ENCODE data around the gene NADK. TPM values are rescaled to one million over a fixed set of nuclear protein-coding genes. Genes with fewer than 3 reads are reported as not detected.
A peak's percentile ranks its signal among the peaks of the same experiment; 100 is the strongest.

Gene NADK
- total and polyA plus RNA-seq, 2 of the 13 experiments (the other 11 are each of a cell fraction or from before 2014, with no cell fraction given): 56.6 to 60.1 TPM

GRCh38 chr1:1778663-1779319 is 521 bp upstream of the NADK start (continued):
- TF ChIP-seq MED13 (CRISPR knock-in tag; IDR thresholded peaks at IDR 0.05) (no peak), NFRKB (IDR thresholded peaks at IDR 0.05) (no peak), ZMAT3 (CRISPR knock-in tag; conservative IDR thresholded peaks at IDR 0.05) (peak; percentile 70), HMG20B (CRISPR knock-in tag; conservative IDR thresholded peaks at IDR 0.05) (no peak), ZNF17 (CRISPR knock-in tag; IDR thresholded peaks at IDR 0.05) (no peak), ZNF598 (CRISPR knock-in tag; IDR thresholded peaks at IDR 0.05; ENCODE audit: borderline replicate concordance) (0 out of 2 replicates have a peak, but pooled peaks have one; percentile 69), ZNF234 (CRISPR knock-in tag; conservative IDR thresholded peaks at IDR 0.05) (no peak), HDAC6 (IDR thresholded peaks at IDR 0.05; ENCODE audit: low read depth, low read length) (no peak), ZNF292 (CRISPR knock-in tag; IDR thresholded peaks at IDR 0.05; ENCODE audit: borderline replicate concordance, low read depth) (no peak), HOXA3 (CRISPR knock-in tag; IDR thresholded peaks at IDR 0.05) (peak; percentile 19; the same call in 1 of the 2 replicates), ZNF468 (CRISPR knock-in tag; IDR thresholded peaks at IDR 0.05) (no peak), ZBTB7B (CRISPR knock-in tag; IDR thresholded peaks at IDR 0.05) (no peak; the same call in 1 of the 2 replicates), THAP11 (CRISPR knock-in tag; IDR thresholded peaks at IDR 0.05) (peak; percentile 51), PRPF4 (IDR thresholded peaks at IDR 0.05; ENCODE audit: low read depth, low read length, poor library complexity, severe bottlenecking) (no peak), GRHL1 (CRISPR knock-in tag; conservative IDR thresholded peaks at IDR 0.05) (no peak), MTF2 (CRISPR knock-in tag; IDR thresholded peaks at IDR 0.05; ENCODE audit: borderline replicate concordance) (0 out of 2 replicates have a peak, but pooled peaks have one; percentile 49), ZNF850 (CRISPR knock-in tag; conservative IDR thresholded peaks at IDR 0.05) (no peak), ZNF839 (CRISPR knock-in tag; IDR thresholded peaks at IDR 0.05; ENCODE audit: borderline replicate concordance) (peak; percentile 71), TEAD2 (CRISPR knock-in tag; IDR thresholded peaks at IDR 0.05) (no peak), NCOA2 (CRISPR knock-in tag; IDR thresholded peaks at IDR 0.05) (no peak; the same call in 1 of the 2 replicates), ZNF749 (CRISPR knock-in tag; IDR thresholded peaks at IDR 0.05; ENCODE audit: borderline replicate concordance) (no peak), ZNF782 (CRISPR knock-in tag; IDR thresholded peaks at IDR 0.05; ENCODE audit: borderline replicate concordance) (no peak), IKZF4 (CRISPR knock-in tag; IDR thresholded peaks at IDR 0.05; ENCODE audit: borderline replicate concordance, low read depth, not compliant biosample characterization) (no peak)
- TF ChIP-seq, protein P1, sequence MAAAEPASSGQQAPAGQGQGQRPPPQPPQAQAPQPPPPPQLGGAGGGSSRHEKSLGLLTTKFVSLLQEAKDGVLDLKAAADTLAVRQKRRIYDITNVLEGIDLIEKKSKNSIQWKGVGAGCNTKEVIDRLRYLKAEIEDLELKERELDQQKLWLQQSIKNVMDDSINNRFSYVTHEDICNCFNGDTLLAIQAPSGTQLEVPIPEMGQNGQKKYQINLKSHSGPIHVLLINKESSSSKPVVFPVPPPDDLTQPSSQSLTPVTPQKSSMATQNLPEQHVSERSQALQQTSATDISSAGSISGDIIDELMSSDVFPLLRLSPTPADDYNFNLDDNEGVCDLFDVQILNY (CRISPR knock-in tag; conservative IDR thresholded peaks at IDR 0.05): no peak
- TF ChIP-seq, protein P2, sequence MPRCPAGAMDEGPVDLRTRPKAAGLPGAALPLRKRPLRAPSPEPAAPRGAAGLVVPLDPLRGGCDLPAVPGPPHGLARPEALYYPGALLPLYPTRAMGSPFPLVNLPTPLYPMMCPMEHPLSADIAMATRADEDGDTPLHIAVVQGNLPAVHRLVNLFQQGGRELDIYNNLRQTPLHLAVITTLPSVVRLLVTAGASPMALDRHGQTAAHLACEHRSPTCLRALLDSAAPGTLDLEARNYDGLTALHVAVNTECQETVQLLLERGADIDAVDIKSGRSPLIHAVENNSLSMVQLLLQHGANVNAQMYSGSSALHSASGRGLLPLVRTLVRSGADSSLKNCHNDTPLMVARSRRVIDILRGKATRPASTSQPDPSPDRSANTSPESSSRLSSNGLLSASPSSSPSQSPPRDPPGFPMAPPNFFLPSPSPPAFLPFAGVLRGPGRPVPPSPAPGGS (CRISPR knock-in tag; IDR thresholded peaks at IDR 0.05): peak; percentile 59; the same call in 1 of the 2 replicates
- TF ChIP-seq, protein P3, sequence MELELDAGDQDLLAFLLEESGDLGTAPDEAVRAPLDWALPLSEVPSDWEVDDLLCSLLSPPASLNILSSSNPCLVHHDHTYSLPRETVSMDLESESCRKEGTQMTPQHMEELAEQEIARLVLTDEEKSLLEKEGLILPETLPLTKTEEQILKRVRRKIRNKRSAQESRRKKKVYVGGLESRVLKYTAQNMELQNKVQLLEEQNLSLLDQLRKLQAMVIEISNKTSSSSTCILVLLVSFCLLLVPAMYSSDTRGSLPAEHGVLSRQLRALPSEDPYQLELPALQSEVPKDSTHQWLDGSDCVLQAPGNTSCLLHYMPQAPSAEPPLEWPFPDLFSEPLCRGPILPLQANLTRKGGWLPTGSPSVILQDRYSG (CRISPR knock-in tag; IDR thresholded peaks at IDR 0.05): 0 out of 2 replicates have a peak, but pooled peaks have one; percentile 53

All from HepG2 (cell line).